Heart left ventricle (tissue), 13 donors: ENCODE measurements around the gene RXFP2.

Source experiments
- CTCF ChIP-seq, 12 donors: fragments of 200-600 bp; sonication (generic) in 4 of 12; IDR thresholded peaks; one replicate each; pipeline versions ENCODE4 v1.5.0 to v1.8.0; 2018 to 2022; ENCODE audit warnings: antibody characterized with exemption in 12 of 12, mild to moderate bottlenecking in 5 of 12
- POLR2A ChIP-seq, 2 donors: fragments of 450-650 bp; IDR thresholded peaks; one replicate each; pipeline ENCODE4 v1.6.1; 2017; ENCODE audit warnings: antibody characterized with exemption in 2 of 2, mild to moderate bottlenecking in 2 of 2, moderate library complexity in 2 of 2
- donor health status: ischemic (EF 13 %, LVEDD 7.1; RV severe dilation, severe dysfunction).
- donor health status: DM: no; HTN: yes; CAD: no.
- donor health status: DM: no; HTN: no; CAD: no.
- donor health status: ischemic (EF 25% LVEDD 6.9; RV normal size, moderate dysfunction).
- donor health status: ischemic (EF 25% LVEDD 5.7; RV mildly dilated, moderate dysfunction).
- donor health status: ischemic (EF 35%, LVEDD 5.7; RV mildly dilated, moderate dysfunction).
- donor health status: nonischemic (EF 11% LVEDD 7.7; RV severe dilation, severe dysfunction).
- donor health status: DM: yes; HTN: yes; CAD: no.
- donor health status: PGD.
- donor health status: ischemic (EF 29% LVEDD 5.4; RV normal size, mild dysfunction).
- donor health status: nonischemic (EF 23%, LVEDD 6.1; RV moderate dilation, normal function).

- no peak for TF ChIP-seq CTCF (IDR thresholded peaks at IDR 0.05)
- TF ChIP-seq POLR2A (IDR thresholded peaks at IDR 0.05): no peak
Measured at GRCh38 chr13:31775148-31775547, 35.8 kb downstream of the RXFP2 start.
